PFSK-1 (cell line): ENCODE results near the gene ZNF646.

Source experiments
- FOXP2 ChIP-seq: optimal IDR thresholded peaks from 2 replicates; pipeline ENCODE3; 2011; ENCODE audit warnings: borderline replicate concordance, control low read depth, inconsistent platforms; ENCODE audit not compliant: insufficient read depth; ENCODE audit errors: extremely low read length, extremely low read depth
- POLR2AphosphoS5 ChIP-seq: IDR thresholded peaks from 2 replicates; pipeline ENCODE4 v1.6.1; 2012; ENCODE audit warnings: low read depth, mild to moderate bottlenecking, control low read depth, low read length, moderate library complexity
- SIN3A ChIP-seq: IDR thresholded peaks from 2 replicates; pipeline ENCODE4 v1.6.1; 2012; ENCODE audit warnings: mild to moderate bottlenecking, low read length, moderate library complexity, borderline replicate concordance; ENCODE audit not compliant: insufficient read depth
- TAF1 ChIP-seq: IDR thresholded peaks from 2 replicates; pipeline ENCODE4 v1.6.1; 2012; ENCODE audit warnings: low read length, control low read depth, borderline replicate concordance; ENCODE audit not compliant: insufficient read depth
- TF ChIP-seq, protein P1 (sequence below), 2 experiments: IDR thresholded peaks; 2 replicates each; pipeline versions ENCODE4 v1.6.1 to v1.8.0; 2011 to 2012; ENCODE audit warnings: low read depth in 2 of 2, low read length in 2 of 2, control low read depth in 1 of 2, inconsistent platforms in 1 of 2, mild to moderate bottlenecking in 1 of 2, moderate library complexity in 1 of 2; ENCODE audit not compliant: insufficient read depth in 1 of 2

The ZNF646 gene

DNA sequence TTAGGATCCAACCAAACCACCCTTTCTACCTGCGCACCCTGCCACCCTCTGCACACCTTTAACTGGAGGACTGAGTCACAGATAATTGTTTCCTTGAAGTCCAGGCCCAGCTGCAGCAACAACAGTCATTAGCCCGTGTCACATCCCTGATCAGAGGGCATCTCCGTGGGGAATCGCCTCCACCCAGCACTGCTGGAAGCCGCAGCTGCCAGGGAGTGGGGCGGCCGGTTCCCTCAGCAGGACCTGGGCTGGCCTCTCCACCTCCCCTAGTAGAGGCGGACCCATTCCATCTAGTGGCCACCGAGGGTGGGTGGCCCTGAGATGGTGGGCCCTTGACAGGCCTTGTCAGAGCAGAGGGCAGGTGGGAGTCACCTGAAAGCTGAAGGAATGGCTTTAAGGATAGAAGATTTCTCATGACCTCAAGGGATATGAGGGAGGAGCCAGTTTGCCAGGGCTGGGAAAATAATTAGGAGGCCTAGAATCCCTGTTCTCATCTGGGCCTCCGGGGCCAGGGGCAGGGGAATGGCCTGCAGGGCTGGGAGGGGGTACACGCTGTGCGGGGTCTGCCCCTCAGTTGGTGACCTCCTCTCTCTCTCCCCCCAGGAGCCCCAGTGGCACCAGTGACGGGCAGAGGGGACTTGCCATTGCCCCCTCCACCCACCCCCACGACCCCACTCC is 8.3 kb downstream of the ZNF646 start:
- TF ChIP-seq, protein P1, sequence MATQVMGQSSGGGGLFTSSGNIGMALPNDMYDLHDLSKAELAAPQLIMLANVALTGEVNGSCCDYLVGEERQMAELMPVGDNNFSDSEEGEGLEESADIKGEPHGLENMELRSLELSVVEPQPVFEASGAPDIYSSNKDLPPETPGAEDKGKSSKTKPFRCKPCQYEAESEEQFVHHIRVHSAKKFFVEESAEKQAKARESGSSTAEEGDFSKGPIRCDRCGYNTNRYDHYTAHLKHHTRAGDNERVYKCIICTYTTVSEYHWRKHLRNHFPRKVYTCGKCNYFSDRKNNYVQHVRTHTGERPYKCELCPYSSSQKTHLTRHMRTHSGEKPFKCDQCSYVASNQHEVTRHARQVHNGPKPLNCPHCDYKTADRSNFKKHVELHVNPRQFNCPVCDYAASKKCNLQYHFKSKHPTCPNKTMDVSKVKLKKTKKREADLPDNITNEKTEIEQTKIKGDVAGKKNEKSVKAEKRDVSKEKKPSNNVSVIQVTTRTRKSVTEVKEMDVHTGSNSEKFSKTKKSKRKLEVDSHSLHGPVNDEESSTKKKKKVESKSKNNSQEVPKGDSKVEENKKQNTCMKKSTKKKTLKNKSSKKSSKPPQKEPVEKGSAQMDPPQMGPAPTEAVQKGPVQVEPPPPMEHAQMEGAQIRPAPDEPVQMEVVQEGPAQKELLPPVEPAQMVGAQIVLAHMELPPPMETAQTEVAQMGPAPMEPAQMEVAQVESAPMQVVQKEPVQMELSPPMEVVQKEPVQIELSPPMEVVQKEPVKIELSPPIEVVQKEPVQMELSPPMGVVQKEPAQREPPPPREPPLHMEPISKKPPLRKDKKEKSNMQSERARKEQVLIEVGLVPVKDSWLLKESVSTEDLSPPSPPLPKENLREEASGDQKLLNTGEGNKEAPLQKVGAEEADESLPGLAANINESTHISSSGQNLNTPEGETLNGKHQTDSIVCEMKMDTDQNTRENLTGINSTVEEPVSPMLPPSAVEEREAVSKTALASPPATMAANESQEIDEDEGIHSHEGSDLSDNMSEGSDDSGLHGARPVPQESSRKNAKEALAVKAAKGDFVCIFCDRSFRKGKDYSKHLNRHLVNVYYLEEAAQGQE (IDR thresholded peaks at IDR 0.05; ENCODE audit: insufficient read depth in 1 of 2, low read depth in 2 of 2, low read length in 2 of 2): no peak
- TF ChIP-seq FOXP2 (no peak), POLR2AphosphoS5 (no peak), SIN3A (no peak)

DNA sequence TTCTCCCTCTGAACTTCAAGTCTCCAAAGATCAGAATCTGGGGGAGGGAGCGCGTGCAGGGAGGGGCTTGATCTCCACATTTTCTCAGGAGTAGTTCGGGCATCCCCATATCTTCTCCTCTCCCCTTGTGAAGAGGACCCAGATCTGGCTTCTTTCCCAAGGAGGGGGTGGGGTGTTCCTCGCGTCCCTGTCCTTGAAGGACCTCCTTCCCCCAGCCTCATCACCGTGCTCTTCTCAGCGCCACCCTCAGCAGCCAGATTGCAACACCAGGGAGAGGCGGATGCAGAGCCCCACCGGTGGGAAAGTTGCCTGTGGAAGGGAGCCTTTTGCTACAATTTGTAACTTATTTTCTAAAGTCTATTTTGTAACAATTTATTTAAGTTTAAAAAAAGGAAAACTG is 8.9 kb downstream of the ZNF646 start:
- 0 out of 2 replicates have a peak, but pooled peaks have one; percentile 2 for TF ChIP-seq POLR2AphosphoS5
- TF ChIP-seq TAF1: no peak

DNA sequence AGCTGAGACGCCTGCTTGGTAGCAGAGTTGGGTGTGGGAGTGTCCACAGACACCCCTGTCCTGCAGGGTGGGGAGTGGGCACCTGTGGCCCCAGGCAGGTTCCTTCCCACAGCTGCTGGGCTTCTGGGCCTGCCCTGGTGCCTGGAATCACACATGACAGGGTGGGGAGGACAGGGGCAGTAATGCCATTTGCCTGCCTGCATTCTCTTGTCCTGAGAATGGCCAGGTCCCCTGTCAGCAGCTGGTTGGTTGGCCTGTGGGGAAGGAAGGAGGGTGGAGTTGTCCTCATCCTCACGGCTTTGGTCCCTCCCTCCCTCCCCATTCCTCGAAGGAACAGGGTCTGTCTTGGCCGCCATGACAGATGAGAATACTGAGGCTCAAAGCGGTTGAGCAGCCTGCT is 9.3 kb downstream of the ZNF646 start:
- TF ChIP-seq TAF1: no peak
- TF ChIP-seq, protein P1 (IDR thresholded peaks at IDR 0.05; ENCODE audit: insufficient read depth in 1 of 2, low read depth in 2 of 2, low read length in 2 of 2): no peak
- 0 out of 2 replicates have a peak, but pooled peaks have one; percentile 1 for TF ChIP-seq POLR2AphosphoS5
- TF ChIP-seq FOXP2: no peak

DNA sequence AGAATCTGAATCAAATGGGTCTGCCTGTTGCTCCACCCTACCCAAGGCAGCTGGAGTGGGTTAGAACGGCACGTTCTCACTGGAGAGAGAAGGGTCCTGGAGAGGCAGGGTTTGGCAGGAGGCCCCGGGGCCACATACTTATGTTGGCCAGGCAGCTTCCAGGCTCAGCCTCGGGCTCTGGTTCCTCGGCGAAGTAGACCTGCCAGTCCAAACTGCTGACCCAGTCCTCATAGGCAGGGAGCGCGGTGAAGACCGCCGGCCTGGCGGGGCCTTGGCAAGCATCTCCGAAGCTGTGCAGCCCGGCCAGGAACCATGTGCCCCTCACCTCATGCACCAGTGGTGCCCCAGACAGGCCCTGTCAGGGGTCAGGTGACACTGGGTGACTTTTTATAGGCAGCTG is 9.8 kb downstream of the ZNF646 start:
- TF ChIP-seq SIN3A (no peak), FOXP2 (no peak), TAF1 (no peak), POLR2AphosphoS5 (no peak)
- TF ChIP-seq, protein P1 (IDR thresholded peaks at IDR 0.05; ENCODE audit: insufficient read depth in 1 of 2, low read depth in 2 of 2, low read length in 2 of 2): no peak

DNA sequence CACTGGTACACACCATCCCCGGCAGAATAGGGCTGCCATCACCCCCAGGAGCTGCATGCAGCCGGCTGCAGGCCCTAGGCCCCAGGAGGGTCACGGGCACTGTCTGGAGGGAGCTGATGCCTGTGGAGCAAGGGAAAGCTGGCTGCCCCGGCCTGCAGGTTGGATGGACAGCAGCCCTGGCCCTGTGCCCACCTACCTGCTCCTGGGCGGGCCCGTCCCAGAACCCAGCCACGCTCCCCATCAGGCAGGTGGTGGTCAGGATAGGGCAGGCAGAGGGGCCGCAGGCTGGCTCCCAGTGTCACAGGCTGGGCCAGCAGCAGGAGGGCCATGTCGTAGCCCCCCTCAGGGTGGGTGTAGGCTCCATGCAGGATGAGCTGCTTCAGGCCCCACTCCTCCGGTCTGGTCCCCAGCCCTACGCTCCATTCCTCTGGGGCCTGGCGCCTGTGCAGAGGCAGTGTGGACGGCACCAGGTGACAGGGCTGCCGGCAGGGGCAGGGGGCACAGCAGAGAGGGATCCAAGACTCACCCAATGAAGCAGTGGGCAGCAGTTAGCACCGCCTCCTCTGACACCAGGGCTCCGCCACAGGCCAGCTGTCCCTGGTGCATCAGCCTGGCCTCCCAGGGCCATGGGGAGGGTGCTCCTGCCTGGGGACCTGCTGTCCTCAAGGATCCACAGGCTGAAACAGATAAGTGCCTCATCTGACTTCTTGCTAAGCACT is 10.5 kb downstream of the ZNF646 start:
- TF ChIP-seq FOXP2 (no peak), TAF1 (no peak), SIN3A (no peak), POLR2AphosphoS5 (no peak)
- TF ChIP-seq, protein P1 (IDR thresholded peaks at IDR 0.05; ENCODE audit: insufficient read depth in 1 of 2, low read depth in 2 of 2, low read length in 2 of 2): no peak
